Activated CD8-positive, alpha-beta T cell treated with anti-CD3 and anti-CD28 coated beads, Interleukin-2, amount 10 ng/mL, durations not matched to agents 7 days and 5 days (primary cell): Measurements from ENCODE around the gene LIMK1. TPM values are rescaled to one million over a fixed set of nuclear protein-coding genes. Genes with fewer than 3 reads are reported as not detected.
"Not testable (repeated sequence)": the region's sequence is repeated elsewhere in the genome, so short reads cannot be mapped to it uniquely, and the experiment has no call there.

ENCODE experiments used
- ATAC-seq: fragments of 150-1000 bp; cut with Tn5 transposase; one replicate; pipeline ENCODE4 v1.10.0; 2021; ENCODE audit warnings: moderate library complexity
- CTCF ChIA-PET: fragments of 350-600 bp; sonication (Branson Sonifier 250); formaldehyde crosslinking; loops from one replicate; lab custom pipeline; 2021; ENCODE audit warnings: antibody characterized with exemption; lab: Charles Lee
- POLR2A ChIA-PET: fragments of 350-600 bp; sonication (Branson Sonifier 250); formaldehyde crosslinking; loops from one replicate; lab custom pipeline; 2021; ENCODE audit warnings: antibody characterized with exemption; lab: Charles Lee
- DNase-seq: peaks from one replicate; pipeline ENCODE4 v3.0.0-alpha.2; 2020
- H3K27ac Mint-ChIP-seq: one replicate; pipeline ENCODE4 v1.8.0; 2021; ENCODE audit warnings: mild to moderate bottlenecking, mixed read lengths
- H3K27me3 Mint-ChIP-seq: one replicate; pipeline ENCODE4 v1.8.0; 2021; ENCODE audit warnings: low read depth, mixed read lengths
- H3K36me3 Mint-ChIP-seq: one replicate; pipeline ENCODE4 v1.8.0; 2021; ENCODE audit warnings: low read depth, mixed read lengths
- H3K4me1 Mint-ChIP-seq: one replicate; pipeline ENCODE4 v1.8.0; 2021; ENCODE audit warnings: low read depth, mixed read lengths
- H3K4me3 Mint-ChIP-seq: one replicate; pipeline ENCODE4 v1.8.0; 2021; ENCODE audit warnings: mild to moderate bottlenecking, mixed read lengths
- H3K9me3 Mint-ChIP-seq: one replicate; pipeline ENCODE4 v1.8.0; 2022; ENCODE audit warnings: mixed read lengths; ENCODE audit not compliant: insufficient read depth
- total RNA-seq, 2 experiments: library from RNA; stranded (reverse); gene quantifications; one replicate each; pipeline ENCODE4 v1.2.3, GENCODE V29; 2021

The LIMK1 gene
- total RNA-seq, 2 experiments from 2014 or later, result 33.5 to 37.6 TPM

GRCh38 chr7:74167324-74167723, 83.7 kb downstream of the LIMK1 start:
- POLR2A ChIA-PET, result not testable (repeated sequence)

More at GRCh38 chr7:74167324-74167723, 83.7 kb downstream of the LIMK1 start:
- H3K27me3 Mint-ChIP-seq, H3K4me1 Mint-ChIP-seq, H3K36me3 Mint-ChIP-seq, H3K27ac Mint-ChIP-seq, DNase-seq, H3K9me3 Mint-ChIP-seq, H3K4me3 Mint-ChIP-seq, ATAC-seq: not testable (repeated sequence)
- CTCF ChIA-PET, result interaction anchor here (1.4 to 2.0 kb wide), 2 partner anchors 16 to 39 kb away, joined by 3 to 6 read pairs; no protein-coding TSS in a partner anchor

Other genes with a start within 250 kb of the LIMK1 start
- gene METTL27, start 241.3 kb upstream of the LIMK1 start, total RNA-seq, result not detected
- gene TMEM270, start 222.6 kb upstream of the LIMK1 start, total RNA-seq, result not detected
- not detected for gene ELN, start 55.6 kb upstream of the LIMK1 start, total RNA-seq
- 100 to 1,000 TPM; 287 to 302 TPM for gene EIF4H, start 90.6 kb downstream of the LIMK1 start, total RNA-seq
- 10 to 100 TPM; 31.7 to 31.8 TPM for gene LAT2, start 126.2 kb downstream of the LIMK1 start, total RNA-seq
- 10 to 100 TPM; 69.5 to 76.5 TPM for gene RFC2, start 170.6 kb downstream of the LIMK1 start, total RNA-seq
- gene CLIP2, start 205.6 kb downstream of the LIMK1 start, total RNA-seq, result 1 to 10 TPM; 1.5 to 1.7 TPM